OCI-LY1 (cell line): ENCODE data around the gene EFHD1.

ENCODE experiments used
- EZH2 ChIP-seq: fragments of 200-600 bp; sonication (generic), shearing (Covaris generic); IDR thresholded peaks from 2 replicates; pipeline ENCODE4 v1.8.0; 2017; ENCODE audit warnings: borderline replicate concordance, mixed run types, mild to moderate bottlenecking, antibody characterized with exemption, low read length, moderate library complexity, mixed read lengths
- TF ChIP-seq, protein P1 (sequence below): fragments of 200-600 bp; sonication (generic), shearing (Covaris generic); IDR thresholded peaks from 2 replicates; pipeline ENCODE4 v1.5.1; 2017; ENCODE audit warnings: mild to moderate bottlenecking, antibody characterized with exemption, low read length, moderate library complexity, mixed read lengths

- TF ChIP-seq, protein P1, sequence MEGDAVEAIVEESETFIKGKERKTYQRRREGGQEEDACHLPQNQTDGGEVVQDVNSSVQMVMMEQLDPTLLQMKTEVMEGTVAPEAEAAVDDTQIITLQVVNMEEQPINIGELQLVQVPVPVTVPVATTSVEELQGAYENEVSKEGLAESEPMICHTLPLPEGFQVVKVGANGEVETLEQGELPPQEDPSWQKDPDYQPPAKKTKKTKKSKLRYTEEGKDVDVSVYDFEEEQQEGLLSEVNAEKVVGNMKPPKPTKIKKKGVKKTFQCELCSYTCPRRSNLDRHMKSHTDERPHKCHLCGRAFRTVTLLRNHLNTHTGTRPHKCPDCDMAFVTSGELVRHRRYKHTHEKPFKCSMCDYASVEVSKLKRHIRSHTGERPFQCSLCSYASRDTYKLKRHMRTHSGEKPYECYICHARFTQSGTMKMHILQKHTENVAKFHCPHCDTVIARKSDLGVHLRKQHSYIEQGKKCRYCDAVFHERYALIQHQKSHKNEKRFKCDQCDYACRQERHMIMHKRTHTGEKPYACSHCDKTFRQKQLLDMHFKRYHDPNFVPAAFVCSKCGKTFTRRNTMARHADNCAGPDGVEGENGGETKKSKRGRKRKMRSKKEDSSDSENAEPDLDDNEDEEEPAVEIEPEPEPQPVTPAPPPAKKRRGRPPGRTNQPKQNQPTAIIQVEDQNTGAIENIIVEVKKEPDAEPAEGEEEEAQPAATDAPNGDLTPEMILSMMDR, result no peak
- no peak for TF ChIP-seq EZH2
Observed at GRCh38 chr2:232600053-232600773, 33.2 kb upstream of the EFHD1 start.
